Left forelimb (tissue), 1 donor: ENCODE data around the gene OXSR1.
"Not testable (repeated sequence)": the region's sequence is repeated elsewhere in the genome, so short reads cannot be mapped to it uniquely, and the experiment has no call there.

Experiments used
- DNase-seq: peaks from one replicate; pipeline ENCODE4 v3.0.0-alpha.2; 2018; ENCODE audit warnings: low spot score

OXSR1 gene

GRCh38 chr3:38227989-38228388 is 62.7 kb downstream of the OXSR1 start:
- no peak for DNase-seq

- no peak for DNase-seq
These were observed 63.7 kb downstream of the OXSR1 start for GRCh38 chr3:38229036-38229435.

GRCh38 chr3:38232701-38233100 is 67.4 kb downstream of the OXSR1 start:
- no peak for DNase-seq

GRCh38 chr3:38235466-38235865 is 70.1 kb downstream of the OXSR1 start:
- no peak for DNase-seq

- DNase-seq, result no peak
These were observed 73.2 kb downstream of the OXSR1 start for GRCh38 chr3:38238416-38239008.

- not testable (repeated sequence) for DNase-seq
These were observed 77.5 kb downstream of the OXSR1 start for GRCh38 chr3:38242812-38243211.

- DNase-seq, result no peak
These were observed 80.6 kb downstream of the OXSR1 start for GRCh38 chr3:38245930-38246329.

GRCh38 chr3:38247366-38248035 is 82.2 kb downstream of the OXSR1 start:
- no peak for DNase-seq

GRCh38 chr3:38250198-38250597 is 84.9 kb downstream of the OXSR1 start:
- DNase-seq, result no peak

- DNase-seq, result no peak
These were observed 85.9 kb downstream of the OXSR1 start for GRCh38 chr3:38251197-38251596.

GRCh38 chr3:38253704-38254103 is 88.4 kb downstream of the OXSR1 start:
- DNase-seq, result no peak

- DNase-seq, result no peak
These were observed 89.5 kb downstream of the OXSR1 start for GRCh38 chr3:38254872-38255271.

GRCh38 chr3:38255627-38256026 is 90.3 kb downstream of the OXSR1 start:
- no peak for DNase-seq

GRCh38 chr3:38257583-38257982 is 92.2 kb downstream of the OXSR1 start:
- no peak for DNase-seq

GRCh38 chr3:38260474-38260873 is 95.1 kb downstream of the OXSR1 start:
- no peak for DNase-seq

- no peak for DNase-seq
These were observed 99.0 kb downstream of the OXSR1 start for GRCh38 chr3:38264353-38264771.

GRCh38 chr3:38264779-38265178 is 99.4 kb downstream of the OXSR1 start:
- no peak for DNase-seq

GRCh38 chr3:38265604-38266307 is 100.4 kb downstream of the OXSR1 start, which contains the start of gene SLC22A13:
Gene SLC22A13 (plus strand): TSS chr3:38265812. CDS start chr3:38265861, 49 bp downstream.
- DNase-seq, result no peak

GRCh38 chr3:38266810-38267209 is 101.5 kb downstream of the OXSR1 start:
- DNase-seq, result no peak

- no peak for DNase-seq
These were observed 102.3 kb downstream of the OXSR1 start for GRCh38 chr3:38267662-38268061.

- DNase-seq, result no peak
These were observed 102.8 kb downstream of the OXSR1 start for GRCh38 chr3:38268087-38268486.

- no peak for DNase-seq
These were observed 103.2 kb downstream of the OXSR1 start for GRCh38 chr3:38268522-38268921.

- DNase-seq, result no peak
These were observed 105.3 kb downstream of the OXSR1 start for GRCh38 chr3:38270606-38271005.
